GM12872 (cell line): Measurements from ENCODE around the gene CDH4.

ENCODE experiments used
- CTCF ChIP-seq: IDR thresholded peaks from 3 replicates; pipeline ENCODE4 v1.5.1; 2011; ENCODE audit warnings: low read depth, mild to moderate bottlenecking, low read length, moderate library complexity; ENCODE audit not compliant: insufficient read depth

The CDH4 gene

GRCh38 chr20:61628480-61628879 is 376.4 kb downstream of the CDH4 start:
- no peak for TF ChIP-seq CTCF

- TF ChIP-seq CTCF: no peak
These were observed 377.0 kb downstream of the CDH4 start for GRCh38 chr20:61628901-61629601.

- TF ChIP-seq CTCF: no peak
These were observed 377.7 kb downstream of the CDH4 start for GRCh38 chr20:61629602-61630390.

- no peak for TF ChIP-seq CTCF
These were observed 378.3 kb downstream of the CDH4 start for GRCh38 chr20:61630391-61630650.

GRCh38 chr20:61630816-61631215 is 378.8 kb downstream of the CDH4 start:
- no peak for TF ChIP-seq CTCF

GRCh38 chr20:61631751-61632150 is 379.7 kb downstream of the CDH4 start:
- no peak for TF ChIP-seq CTCF

- no peak for TF ChIP-seq CTCF
These were observed 380.9 kb downstream of the CDH4 start for GRCh38 chr20:61633004-61633403.
